SK-N-SH (cell line): ENCODE measurements around the gene TMEM163.

ENCODE experiments used
- CTCF ChIP-seq: fragments of 200-600 bp; sonication (generic); IDR thresholded peaks from 2 replicates; pipeline ENCODE4 v1.6.1; 2017; ENCODE audit warnings: antibody characterized with exemption, mild to moderate bottlenecking, moderate library complexity
- EP300 ChIP-seq, 2 experiments: IDR thresholded peaks; 2 replicates each; pipeline versions ENCODE4 v1.4.0 to v1.6.1; 2012; ENCODE audit warnings: borderline replicate concordance in 1 of 2, low read depth in 1 of 2, low read length in 1 of 2
- EZH2phosphoT487 ChIP-seq: fragments of 200-600 bp; sonication (generic); IDR thresholded peaks from 2 replicates; pipeline ENCODE4 v1.6.1; 2017; ENCODE audit warnings: low read depth, mixed run types, mild to moderate bottlenecking, antibody characterized with exemption, moderate library complexity, borderline replicate concordance
- MAX ChIP-seq: IDR thresholded peaks from 2 replicates; pipeline ENCODE4 v1.4.0; 2012; ENCODE audit warnings: low read depth
- POLR2AphosphoS5 ChIP-seq: IDR thresholded peaks from 2 replicates; pipeline ENCODE4 v1.6.1; 2012; ENCODE audit warnings: low read depth, low read length
- RAD21 ChIP-seq: IDR thresholded peaks from 2 replicates; pipeline ENCODE4 v1.6.1; 2012; ENCODE audit warnings: mild to moderate bottlenecking, low read length
- SMC3 ChIP-seq: IDR thresholded peaks from 2 replicates; pipeline ENCODE4 v1.6.1; 2012; ENCODE audit warnings: low read depth, low read length, improper control_type of control experiment
- TAF1 ChIP-seq: IDR thresholded peaks from 2 replicates; pipeline ENCODE4 v1.6.1; 2012; ENCODE audit warnings: low read depth, mild to moderate bottlenecking, low read length, moderate library complexity, borderline replicate concordance

- TF ChIP-seq TAF1 (no peak), EZH2phosphoT487 (no peak), SMC3 (no peak), RAD21 (no peak), POLR2AphosphoS5 (no peak), MAX (no peak), CTCF (no peak), EP300 (IDR thresholded peaks at IDR 0.05; ENCODE audit: borderline replicate concordance in 1 of 2, low read depth in 1 of 2, low read length in 1 of 2) (no peak)
Observed at GRCh38 chr2:134432435-134432883, 286.3 kb downstream of the TMEM163 start.
